GM06990 (cell line): ENCODE measurements around the gene CTSL.
A peak's percentile ranks its signal among the peaks of the same experiment; 100 is the strongest.

Source experiments
- DNase-seq: peaks from one replicate; pipeline ENCODE4 v3.0.0-alpha.2; 2011; ENCODE audit not compliant: insufficient read length; ENCODE audit errors: extremely low read depth
- H3K27me3 ChIP-seq: replicated peaks from 2 replicates; pipeline ENCODE4 v1.6.0; 2011; ENCODE audit warnings: low read length; ENCODE audit not compliant: control insufficient read depth, insufficient read depth
- H3K36me3 ChIP-seq: 2 replicates; pipeline ENCODE4 v1.5.1; 2011; ENCODE audit warnings: low read length; ENCODE audit not compliant: control insufficient read depth, insufficient read depth
- H3K4me3 ChIP-seq: replicated peaks from 2 replicates; pipeline ENCODE4 v1.5.1; 2011; ENCODE audit warnings: low read depth, mild to moderate bottlenecking, control low read depth, low read length
- CTCF ChIP-seq: IDR thresholded peaks from 2 replicates; pipeline ENCODE4 v1.5.1; 2011; ENCODE audit warnings: low read length, control low read depth, mild to moderate bottlenecking, inconsistent platforms; ENCODE audit not compliant: insufficient read depth, poor library complexity, severe bottlenecking

The CTSL gene

DNA sequence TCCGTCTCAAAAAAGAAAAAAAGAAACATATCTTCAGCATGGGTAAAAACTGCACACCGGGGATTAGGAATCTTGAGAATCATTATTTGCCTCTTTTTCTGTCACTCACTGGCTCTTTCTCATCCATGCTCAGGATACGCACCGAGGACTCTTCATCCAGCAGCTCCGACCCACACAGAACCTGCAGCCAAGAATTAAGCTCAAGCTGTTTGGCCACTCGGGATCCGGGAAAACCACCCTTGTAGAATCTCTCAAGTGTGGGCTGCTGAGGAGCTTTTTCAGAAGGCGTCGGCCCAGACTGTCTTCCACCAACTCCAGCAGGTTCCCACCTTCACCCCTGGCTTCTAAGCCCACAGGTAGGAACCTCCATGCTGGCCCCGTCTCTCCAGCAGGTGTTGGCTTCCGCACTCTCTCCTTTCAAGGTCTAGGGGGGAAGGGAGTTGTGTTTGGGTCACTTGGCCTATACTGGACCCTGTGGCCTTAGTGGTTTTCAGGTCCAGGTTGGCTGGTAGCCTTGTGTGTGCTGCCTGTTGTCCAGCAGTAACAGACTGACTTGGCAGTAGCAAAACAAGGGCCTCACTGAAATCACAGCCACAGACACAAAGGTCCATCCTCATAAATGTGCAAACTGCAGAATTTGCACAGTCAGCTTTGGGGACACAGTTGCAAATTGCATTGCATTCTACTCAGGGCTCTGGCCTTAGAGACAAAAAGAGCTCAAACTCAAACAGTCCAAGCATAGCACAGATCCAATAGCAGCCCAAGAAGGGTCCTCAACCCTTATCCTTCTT lies 44.5 kb upstream of the CTSL start:
- Histone ChIP-seq H3K4me3 (no peak overlapping the region), H3K36me3 (peaks cover 21% of the 10 kb centered on the region), H3K27me3 (no peaks in the 10 kb centered on the region)
- no peak for DNase-seq
- TF ChIP-seq CTCF: no peak

DNA sequence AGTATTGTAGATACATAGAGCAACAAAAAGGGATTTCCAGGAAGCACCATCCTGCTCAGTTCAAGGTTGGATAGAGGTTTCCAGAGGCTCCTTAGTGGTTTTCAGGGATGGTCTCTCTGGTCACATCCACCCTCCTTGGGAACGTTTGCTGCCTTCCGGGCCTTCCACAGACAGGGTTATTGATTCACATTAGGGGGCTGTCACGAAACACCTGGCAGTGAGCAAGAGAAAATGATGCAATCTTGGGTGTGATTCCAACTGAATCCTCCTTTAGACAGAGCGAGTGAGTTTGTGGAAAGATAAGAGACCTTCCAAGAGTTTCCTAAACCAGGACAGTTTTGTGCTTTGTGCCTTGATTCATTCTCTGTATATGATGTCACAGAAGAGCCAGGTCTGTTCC lies 43.8 kb upstream of the CTSL start:
- no peak for DNase-seq
- H3K27me3 ChIP-seq: no peaks in the 10 kb centered on the region
- TF ChIP-seq CTCF: no peak
- H3K36me3 ChIP-seq: peaks cover 21% of the 10 kb centered on the region
- no peak overlapping the region for H3K4me3 ChIP-seq

GRCh38 chr9:87682618-87683017 lies 43.3 kb upstream of the CTSL start:
- no peaks in the 10 kb centered on the region for H3K27me3 ChIP-seq
- no peak overlapping the region for H3K4me3 ChIP-seq
- no peak for DNase-seq
- no peak for TF ChIP-seq CTCF
- peaks cover 21% of the 10 kb centered on the region for H3K36me3 ChIP-seq

DNA sequence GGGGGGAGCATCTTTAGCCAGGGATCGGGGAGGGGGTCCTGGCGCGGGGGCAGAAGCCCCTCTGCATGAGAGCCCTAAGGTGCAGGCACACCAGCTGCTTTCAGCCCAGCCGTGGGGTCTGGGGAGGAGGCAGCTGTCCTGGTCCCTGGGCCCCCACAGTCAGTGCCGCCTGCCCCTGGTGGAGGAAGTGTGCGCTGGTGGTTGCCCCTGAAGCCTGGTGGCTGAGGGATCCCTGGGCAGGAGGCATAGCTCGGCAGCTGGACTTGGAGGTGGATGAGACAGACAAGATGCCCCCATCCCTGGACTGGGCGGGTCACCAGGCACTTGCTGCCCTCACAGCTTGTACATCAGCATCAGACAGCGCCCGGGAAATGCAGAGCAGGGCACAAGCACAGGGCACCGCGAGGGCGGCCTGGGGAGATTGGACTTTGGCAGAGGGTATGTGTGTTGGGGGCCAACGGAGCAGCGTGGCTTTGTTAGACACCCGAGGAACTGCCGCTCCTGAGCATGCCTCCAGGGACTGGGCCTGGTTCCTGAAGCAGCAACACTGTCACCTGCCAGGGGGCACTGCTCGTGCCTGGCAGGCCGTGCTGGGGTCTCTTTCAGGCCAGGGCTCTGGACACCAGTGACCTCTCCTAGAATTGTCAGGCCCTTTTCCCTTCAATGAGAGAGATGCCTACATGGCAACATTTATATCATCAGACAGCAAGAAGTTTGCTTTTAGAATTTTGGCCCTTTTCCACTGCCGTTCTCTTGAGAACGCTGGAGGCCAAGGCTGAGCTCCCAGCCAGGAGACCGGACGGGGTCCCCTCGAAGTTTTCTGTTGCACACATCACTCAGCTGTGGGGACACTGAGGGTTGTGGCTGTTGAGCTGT lies 41.9 kb upstream of the CTSL start:
- DNase-seq: no peak
- Histone ChIP-seq H3K4me3 (no peak overlapping the region), H3K27me3 (no peaks in the 10 kb centered on the region), H3K36me3 (peaks cover 18% of the 10 kb centered on the region)
- no peak for TF ChIP-seq CTCF

DNA sequence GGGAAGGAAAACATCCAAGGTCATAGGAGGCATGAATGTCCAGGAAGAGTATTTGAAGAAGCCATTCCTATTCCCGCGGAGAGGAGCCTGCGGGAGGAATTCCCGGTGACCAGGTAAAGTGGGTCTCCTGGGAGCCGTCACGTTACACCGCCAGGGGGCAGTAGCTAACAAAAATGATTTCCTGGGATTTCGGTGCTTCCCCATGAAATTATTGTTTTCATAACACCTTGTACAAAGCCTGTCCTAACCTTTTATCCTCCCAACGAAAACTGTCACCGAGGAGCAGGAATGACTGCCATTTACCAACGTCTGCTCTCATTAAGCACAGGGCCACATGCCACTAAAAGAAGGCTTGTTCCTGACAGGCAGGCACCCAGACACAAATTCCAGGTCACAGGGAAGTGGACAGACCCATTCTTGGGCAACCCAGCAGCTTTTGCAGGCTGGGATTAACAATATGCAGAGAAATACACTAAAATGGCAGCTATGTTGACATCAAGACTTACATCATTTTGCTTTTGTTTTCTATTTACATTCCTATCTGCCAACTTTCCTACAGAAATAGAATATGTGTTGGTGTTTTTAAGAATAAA lies 41.2 kb upstream of the CTSL start:
- no peaks in the 10 kb centered on the region for H3K27me3 ChIP-seq
- DNase-seq: no peak
- peaks cover 16% of the 10 kb centered on the region for H3K36me3 ChIP-seq
- TF ChIP-seq CTCF: peak; percentile 51
- H3K4me3 ChIP-seq: no peak overlapping the region
